GM21619 (cell line): ENCODE measurements around the gene OR1N1.
"Not testable (repeated sequence)": the region's sequence is repeated elsewhere in the genome, so short reads cannot be mapped to it uniquely, and the experiment has no call there.

Experiments used
- ATAC-seq: cut with Tn5 transposase; IDR thresholded peaks from one replicate; pipeline ENCODE4 v1.9.1; 2021; ENCODE audit not compliant: unreplicated experiment

The OR1N1 gene, protein sequence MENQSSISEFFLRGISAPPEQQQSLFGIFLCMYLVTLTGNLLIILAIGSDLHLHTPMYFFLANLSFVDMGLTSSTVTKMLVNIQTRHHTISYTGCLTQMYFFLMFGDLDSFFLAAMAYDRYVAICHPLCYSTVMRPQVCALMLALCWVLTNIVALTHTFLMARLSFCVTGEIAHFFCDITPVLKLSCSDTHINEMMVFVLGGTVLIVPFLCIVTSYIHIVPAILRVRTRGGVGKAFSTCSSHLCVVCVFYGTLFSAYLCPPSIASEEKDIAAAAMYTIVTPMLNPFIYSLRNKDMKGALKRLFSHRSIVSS

DNA sequence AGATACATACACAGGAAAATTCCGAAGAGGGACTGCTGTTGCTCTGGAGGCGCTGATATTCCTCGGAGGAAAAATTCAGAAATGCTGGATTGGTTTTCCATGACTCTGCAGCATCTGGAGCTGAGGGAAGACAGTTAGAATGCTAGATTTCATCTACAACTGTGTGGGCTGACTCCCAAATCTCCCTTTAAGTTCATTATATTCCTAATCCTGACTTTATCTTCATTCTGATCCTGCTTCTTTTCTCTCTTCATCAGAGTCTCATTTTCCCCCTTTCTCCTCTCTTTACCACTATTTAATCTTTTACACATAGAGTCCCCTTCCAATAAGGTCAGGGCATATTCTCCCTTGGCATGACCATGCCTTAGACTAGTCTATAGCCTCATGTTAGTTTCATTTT is at the start of gene OR1N1:
TSS of gene OR1N1 (minus strand) at position 101 of the 400 bp plus-strand sequence. CDS start at position 101, 0 bp downstream.
- ATAC-seq = no peak

DNA sequence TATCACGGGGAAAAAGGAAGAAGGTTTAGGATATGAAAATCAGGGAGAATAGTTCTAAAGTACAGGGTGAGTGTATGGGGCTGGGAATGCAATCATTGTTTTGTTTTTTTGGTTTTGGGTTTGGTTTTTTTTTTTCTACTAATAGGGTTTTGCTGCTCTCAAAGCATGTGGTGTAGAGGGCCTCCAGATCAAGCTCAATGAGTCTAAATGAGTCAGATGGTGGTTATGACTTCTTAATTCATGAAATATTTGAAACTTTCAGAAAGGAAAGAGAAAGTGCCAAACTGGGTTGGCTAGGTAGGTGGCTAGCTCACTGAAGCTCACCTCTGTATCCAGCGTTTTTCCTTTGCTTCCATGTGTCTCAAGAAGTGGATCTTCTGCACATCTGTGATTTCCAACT is 45.4 kb upstream of the OR1N1 start:
- ATAC-seq = no peak

DNA sequence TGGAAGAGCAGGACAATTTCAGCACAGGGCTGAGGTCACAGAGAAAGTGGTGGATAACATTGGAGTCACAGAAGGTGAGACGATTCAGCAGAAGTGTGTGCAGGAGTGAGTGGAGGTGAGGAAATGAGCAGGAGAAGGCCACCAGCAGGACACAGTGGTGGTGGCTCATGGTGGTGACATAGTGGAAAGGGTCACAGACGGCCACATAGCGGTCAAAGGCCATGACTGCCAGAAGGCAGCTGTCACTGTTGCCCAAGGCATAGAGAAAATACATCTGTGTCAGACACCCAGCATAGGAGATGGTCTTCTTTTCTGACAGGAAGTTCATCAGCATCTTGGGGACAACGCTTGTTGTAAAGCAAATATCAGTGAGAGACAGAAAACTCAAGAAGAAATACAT is 40.8 kb upstream of the OR1N1 start:
- no peak for ATAC-seq

DNA sequence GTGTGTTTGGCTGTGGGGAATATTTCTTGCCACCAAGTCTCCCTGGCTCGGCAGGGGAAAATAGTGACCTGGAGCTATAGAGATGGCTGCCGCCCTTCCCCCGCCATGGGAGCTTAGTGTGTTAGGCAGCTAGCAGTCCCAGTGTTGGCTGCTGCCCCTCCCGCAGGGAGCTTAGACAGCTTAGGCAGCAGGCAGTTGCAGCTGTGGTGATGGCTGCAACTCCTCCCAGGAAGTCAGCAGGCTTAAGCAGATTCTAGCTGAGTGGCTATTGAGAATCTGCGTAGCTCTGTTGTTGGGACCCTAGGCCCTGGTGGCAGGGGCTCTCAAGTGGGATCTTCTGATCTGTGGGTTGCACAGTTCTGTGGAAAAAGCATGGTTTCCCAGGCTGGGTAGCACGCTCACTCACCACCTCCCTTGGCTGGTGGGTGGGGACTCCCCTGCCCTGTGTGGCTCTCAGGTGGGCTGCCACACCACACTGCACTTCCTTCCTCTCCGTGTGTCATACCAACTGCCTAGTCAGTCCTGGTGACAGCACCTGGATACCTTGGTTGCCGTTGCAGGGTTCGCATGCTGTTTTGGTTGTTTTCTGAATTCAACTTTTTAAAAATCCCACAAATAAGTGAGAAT is 35.2 kb upstream of the OR1N1 start:
- ATAC-seq = no peak

DNA sequence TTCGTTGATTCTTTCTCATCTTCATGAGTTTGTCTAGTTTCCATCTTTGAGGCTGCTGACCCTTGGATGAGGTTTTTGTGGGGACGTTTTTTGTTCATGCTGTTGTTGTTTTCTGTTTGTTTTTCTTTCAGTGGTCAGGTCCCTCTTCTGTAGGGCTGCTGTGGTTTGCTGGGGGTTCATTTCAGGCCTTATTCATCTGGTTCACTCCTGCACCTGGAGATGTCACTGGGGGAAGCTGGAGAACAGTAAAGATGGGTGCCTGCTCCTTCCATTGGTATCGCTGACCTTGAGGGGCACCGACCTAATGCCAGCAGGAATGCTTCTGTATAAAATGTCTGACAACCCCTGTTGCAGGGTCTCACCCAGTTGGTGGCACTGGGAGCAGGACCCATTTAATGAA is 34.4 kb upstream of the OR1N1 start:
- no peak for ATAC-seq

DNA sequence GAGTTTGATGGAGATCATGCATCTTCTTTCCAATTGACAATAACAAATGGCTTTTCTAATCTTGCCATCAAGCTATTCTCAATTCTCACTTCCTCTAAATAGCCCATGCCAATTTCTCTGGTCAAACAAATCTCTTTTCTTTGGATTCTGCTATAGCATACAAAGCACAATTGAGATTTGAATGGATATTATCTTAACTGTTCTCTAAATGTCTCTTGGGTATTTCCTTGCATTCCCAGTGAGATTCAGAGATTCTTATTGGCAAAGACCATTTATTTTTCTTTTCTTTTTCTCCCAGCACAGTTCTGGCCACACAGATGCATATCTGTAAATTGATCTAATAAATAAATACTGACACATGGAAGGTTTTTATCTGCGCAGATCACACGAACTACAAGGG is 25.7 kb upstream of the OR1N1 start, which contains the start of gene OR1N2:
TSS of gene OR1N2 (plus strand) at position 301 of the 400 bp plus-strand sequence. CDS start 100 bp downstream, outside the sequence.
- ATAC-seq = no peak

DNA sequence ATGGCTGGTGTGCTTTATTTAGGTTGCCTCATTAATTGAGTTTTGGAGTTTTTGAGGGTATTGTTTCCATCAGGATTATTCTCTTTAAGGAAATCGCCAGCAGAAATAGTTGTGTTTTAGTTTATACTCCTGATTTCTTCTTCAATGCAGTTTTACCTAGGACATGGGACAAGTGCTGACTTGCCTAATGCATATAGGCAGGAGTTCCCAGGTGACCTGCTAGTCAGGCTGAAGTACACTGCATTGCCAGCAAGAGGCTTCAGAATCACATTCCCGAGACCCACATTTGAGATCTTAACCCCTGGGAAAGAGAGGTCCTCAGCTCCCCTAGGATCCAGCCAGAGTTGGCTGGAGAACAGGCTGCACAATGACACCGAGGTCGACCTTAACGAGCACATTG is 24.3 kb upstream of the OR1N1 start:
- ATAC-seq = no peak

DNA sequence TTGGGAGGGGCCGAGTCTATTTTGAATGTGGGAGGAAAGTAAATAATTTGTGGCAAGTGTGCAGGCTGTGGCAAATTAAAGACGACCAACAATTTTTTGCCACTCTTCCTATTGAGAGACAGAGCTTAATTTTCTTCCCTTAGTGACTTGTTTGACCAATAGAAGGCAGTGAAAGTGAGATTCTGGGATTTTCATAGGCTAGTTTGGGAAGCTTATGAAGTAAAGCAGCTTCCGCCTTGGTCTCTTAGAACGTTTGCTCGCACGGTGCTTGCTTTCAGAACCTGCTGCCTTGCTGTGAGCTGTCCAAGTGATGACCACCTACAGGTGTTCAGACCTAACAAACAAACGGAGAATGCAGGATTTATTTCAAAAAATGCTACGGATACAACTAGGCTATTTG is 19.1 kb upstream of the OR1N1 start:
- ATAC-seq = no peak

DNA sequence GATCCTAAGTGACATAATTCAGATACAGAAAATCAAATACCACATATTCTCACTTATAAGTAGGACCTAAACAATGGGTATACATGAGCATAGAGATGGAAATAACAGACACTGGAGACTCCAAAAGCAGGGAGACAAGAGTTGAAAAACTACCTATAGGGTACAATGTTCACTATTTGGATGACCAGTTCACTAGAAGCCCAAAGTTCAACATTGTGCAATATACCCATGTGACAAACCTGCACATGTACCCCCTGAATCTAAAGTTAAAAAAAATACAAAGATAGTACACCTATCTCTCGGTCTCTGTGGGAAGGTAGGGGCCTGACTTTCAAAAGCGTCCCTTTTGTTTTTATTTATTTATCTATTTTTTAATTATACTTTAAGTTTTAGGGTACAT is 11.7 kb upstream of the OR1N1 start:
- no peak for ATAC-seq

DNA sequence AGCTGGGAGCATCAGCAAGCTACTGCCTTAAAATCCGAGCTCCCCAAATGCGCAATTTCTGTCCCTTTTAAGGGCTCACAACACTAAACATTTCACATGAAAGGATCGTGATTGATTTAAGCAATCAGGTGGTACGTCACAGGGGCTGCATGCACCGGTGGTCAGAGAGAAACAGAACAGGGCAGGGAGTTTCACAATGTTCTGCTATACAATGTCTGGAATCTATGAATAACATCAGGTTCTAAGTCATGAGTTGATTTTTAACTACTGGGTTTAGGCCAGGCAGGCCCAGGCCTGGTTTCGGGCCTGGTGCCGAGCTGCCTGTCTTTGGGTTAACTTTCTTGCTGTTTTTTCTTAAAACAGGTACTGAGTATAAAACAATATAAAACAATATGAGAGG is 10.0 kb upstream of the OR1N1 start:
- ATAC-seq = not testable (repeated sequence)

DNA sequence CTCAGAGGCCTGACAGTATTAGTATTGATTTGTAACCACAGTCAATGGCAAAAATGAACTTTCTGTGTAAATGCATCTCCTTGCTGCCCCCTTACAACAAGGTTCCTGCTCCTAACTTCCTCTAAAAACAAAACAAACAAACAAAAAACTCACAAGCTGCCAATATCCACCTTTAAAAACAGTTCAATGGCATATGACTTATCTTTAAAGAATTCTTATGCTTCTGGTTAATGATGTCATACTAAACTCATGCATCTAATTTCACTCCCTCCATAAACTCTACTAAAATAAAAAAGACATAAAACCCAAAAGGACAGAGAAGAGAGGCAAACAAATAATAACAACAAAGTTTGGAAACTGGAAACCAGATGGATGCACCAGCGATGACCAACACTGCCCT is 9.0 kb upstream of the OR1N1 start:
- no peak for ATAC-seq

DNA sequence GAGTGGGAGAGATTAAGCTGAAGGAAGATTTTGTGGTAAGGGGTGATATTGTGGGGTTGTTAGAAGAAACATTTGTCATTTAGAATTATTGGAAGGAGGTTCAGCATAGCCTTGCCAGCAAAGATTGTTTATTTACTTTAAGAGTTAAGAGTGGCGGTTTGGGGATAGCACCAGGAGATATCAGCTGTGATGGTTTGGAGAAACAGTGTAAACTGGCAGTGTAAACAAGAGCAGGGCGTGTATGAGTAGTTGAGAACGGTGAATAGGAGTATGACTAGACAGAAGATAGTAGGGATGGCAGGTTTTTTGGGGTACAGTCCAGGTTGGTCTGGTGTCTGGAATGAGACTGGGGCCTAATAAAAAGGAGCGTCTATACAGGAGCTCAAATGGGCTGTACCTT is 4.1 kb upstream of the OR1N1 start:
- not testable (repeated sequence) for ATAC-seq

DNA sequence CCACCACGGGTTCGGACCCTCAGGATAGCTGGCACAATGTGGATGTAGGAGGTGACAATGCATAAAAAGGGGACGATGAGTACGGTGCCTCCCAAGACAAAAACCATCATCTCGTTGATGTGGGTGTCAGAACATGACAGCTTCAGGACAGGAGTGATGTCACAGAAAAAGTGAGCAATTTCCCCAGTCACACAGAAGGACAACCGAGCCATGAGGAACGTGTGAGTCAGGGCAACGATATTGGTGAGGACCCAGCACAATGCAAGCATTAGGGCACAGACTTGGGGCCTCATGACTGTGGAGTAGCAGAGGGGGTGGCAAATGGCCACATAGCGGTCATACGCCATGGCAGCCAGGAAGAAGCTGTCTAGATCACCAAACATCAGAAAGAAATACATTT is 491 bp downstream of the OR1N1 start:
- no peak for ATAC-seq

DNA sequence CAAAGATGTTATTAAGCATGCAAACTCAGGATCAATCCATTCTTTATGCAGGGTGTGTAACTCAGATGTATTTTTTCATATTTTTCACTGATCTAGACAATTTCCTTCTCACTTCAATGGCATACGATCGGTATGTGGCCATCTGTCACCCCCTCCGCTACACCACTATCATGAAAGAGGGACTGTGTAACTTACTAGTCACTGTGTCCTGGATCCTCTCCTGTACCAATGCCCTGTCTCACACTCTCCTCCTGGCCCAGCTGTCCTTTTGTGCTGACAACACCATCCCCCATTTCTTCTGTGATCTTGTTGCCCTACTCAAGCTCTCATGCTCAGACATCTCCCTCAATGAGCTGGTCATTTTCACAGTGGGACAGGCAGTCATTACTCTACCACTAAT is 7.7 kb downstream of the OR1N1 start:
- no peak for ATAC-seq

DNA sequence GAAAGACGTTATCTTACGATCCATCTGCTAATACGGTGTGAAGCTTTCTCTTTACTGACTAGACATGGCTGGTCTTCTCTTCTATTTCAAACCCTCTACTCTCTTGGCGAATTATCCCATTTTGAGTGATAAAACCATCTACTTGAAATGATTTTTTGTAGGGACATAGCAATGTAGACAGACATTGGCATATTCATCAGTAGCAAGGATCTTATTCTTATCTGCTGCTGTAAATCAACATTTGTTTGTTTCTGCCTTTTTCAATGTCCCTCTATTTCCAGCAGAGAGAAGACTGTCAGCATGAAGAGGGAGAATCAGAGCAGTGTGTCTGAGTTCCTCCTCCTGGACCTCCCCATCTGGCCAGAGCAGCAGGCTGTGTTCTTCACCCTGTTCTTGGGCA is 8.3 kb downstream of the OR1N1 start, which contains the start of gene OR1J4:
TSS of gene OR1J4 (plus strand) at position 301 of the 400 bp plus-strand sequence. CDS start at position 301, 0 bp downstream.
- no peak for ATAC-seq

DNA sequence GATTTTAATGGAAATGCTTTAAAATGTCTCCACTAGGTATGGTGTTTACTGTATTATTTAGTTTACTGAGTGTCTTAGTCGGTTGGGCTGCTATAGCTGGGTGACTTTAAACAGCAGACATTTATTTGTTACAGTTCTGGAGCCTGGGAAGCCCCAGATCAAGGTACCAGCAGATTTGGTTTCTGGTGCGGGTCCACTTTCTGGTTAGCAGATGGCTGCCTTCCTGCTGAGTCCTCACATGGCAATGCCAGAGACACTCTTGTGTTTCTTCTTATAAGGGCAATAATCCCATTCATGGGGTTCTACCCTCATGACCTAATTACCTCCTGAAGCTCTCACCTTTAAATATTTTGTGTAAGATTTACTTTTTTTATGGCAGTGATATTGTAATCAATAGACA is 8.9 kb downstream of the OR1N1 start:
- no peak for ATAC-seq

DNA sequence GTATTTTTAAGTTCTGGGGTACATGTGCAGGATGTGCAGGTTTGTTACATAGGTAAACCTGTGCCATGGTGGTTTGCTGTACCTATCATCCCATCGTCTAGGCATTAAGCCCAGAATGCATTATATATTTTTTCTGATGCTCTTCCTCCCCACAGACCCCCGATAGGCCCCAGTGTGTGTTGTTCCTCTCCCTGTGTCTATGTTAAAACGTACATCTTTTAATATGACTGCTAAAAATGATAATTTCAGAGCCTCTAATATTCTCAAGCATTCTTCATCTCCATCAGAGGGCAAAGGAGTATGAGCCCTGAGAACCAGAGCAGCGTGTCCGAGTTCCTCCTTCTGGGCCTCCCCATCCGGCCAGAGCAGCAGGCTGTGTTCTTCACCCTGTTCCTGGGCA is 16.6 kb downstream of the OR1N1 start, which contains the start of gene OR1J2:
TSS of gene OR1J2 (plus strand) at position 301 of the 400 bp plus-strand sequence. CDS start at position 301, 0 bp downstream.
- no peak for ATAC-seq

DNA sequence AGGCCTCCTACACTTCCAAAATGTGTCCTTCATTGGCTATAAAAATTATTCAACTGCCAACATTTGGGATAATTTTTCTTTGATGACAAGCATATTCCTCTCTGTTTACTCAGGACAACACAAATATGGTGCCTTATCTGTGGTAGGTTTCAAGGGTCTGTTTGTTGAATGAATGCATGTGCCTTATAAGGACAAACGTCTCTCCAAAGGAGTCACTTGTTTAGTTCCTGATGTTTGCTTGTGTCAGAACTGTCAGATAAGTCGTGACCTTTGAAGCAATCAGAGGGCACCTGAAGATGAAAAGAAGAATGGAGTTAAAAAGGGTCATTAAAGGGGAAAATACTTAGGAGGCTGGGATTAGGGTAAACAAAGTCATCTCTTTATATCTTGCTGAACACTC is 20.1 kb downstream of the OR1N1 start:
- no peak for ATAC-seq

DNA sequence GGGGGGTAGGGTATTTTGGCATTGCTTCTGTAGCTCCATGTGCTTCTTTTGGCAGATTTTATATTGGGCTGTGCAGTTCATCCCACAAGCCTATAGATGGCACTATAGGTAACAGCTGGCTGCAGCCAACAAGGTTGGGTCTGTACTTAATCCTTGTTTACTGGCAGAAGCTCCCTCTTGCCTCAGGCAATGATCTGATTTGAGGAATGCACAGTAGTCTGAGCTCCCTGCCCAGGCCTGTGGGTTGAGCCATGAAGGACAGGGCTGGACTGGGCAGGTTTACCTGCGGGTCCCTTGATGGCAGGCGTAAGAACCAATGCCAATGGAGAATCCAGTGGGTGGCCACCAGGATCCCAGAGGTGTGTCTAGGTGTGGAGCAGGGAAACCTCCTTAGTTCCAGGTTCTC is 28.2 kb downstream of the OR1N1 start:
- no peak for ATAC-seq

DNA sequence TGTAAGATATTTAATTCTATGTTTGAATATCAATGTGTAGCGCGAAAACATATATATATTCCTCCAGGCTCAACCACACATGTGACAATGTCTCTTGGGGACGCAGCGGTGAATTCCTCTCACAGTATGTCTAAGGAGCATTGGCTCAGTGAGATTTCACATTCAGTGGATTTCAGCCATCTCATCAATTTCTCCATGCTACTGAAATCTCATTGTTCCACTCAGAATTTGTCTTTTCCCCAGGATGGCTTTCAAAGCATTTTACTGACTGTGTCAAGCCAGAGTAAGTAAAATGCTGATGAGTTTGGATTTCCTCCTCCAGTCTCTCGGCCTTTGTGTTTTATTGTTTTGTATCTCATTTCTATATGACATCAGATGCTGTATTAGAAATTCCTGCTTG is 48.0 kb downstream of the OR1N1 start:
- no peak for ATAC-seq

DNA sequence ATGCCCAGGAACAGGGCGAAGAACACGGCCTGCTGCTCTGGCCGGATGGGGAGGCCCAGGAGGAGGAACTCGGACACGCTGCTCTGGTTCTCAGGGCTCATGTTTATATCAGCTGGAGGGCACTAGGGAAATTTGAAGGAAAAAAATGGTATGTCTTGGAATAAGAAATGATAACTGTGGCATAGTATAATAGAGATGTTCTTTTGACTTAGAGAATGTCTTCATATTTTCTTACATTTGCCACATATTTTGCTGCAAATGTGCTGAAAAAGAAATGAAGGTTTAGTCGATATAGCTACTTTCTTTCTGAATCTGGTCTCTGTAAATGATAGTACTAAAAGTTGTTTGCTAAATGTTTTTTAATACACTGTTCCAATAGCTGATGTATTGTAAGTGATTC is 49.3 kb downstream of the OR1N1 start, which contains the start of gene OR1J1:
TSS of gene OR1J1 (minus strand) at position 101 of the 400 bp plus-strand sequence. CDS start at position 101, 0 bp downstream.
- ATAC-seq = no peak

DNA sequence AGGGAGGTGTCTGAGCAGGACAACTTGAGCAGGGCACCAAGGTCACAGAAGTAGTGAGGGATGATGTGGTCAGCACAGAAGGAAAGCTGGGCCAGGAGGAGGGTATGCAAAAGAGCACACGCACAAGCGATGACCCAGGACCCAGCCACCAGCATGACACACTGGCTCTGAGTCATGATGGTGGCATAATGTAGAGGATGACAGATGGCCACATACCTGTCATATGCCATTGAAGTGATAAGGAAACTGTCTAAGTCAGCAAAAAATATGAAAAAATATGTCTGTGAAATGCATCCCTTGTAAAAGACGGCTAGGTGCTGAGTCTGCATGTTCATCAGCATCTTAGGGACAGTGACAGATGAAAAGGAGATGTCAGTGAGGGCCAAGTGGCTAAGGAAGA is 49.7 kb downstream of the OR1N1 start:
- ATAC-seq = no peak
